Mesenchymal stem cell (in vitro differentiated cells and primary cell): ENCODE results near the gene BRCA2.

Experiments used
- DNase-seq: peaks from one replicate; pipeline ENCODE4 v3.0.0-alpha.2; 2013
- H2AFZ ChIP-seq: one replicate; pipeline ENCODE4 v1.6.1; 2013; ENCODE audit warnings: low read depth, mild to moderate bottlenecking, control low read depth, inconsistent platforms, low read length, moderate library complexity
- H2AK5ac ChIP-seq: 2 replicates; pipeline ENCODE4 v1.6.1; 2013; ENCODE audit warnings: low read length, moderate library complexity, mild to moderate bottlenecking, inconsistent platforms; ENCODE audit not compliant: severe bottlenecking
- H2BK120ac ChIP-seq: one replicate; pipeline ENCODE4 v1.6.1; 2013; ENCODE audit warnings: low read depth, mild to moderate bottlenecking, inconsistent platforms, low read length, moderate library complexity
- H2BK12ac ChIP-seq, 2 experiments: one replicate each; pipeline ENCODE4 v1.6.1; 2013; ENCODE audit warnings: inconsistent platforms in 2 of 2, low read length in 2 of 2, mild to moderate bottlenecking in 2 of 2, moderate library complexity in 2 of 2, control low read depth in 1 of 2
- H2BK15ac ChIP-seq: one replicate; pipeline ENCODE4 v1.6.1; 2013; ENCODE audit warnings: mild to moderate bottlenecking, low read depth, inconsistent platforms; ENCODE audit not compliant: poor library complexity, severe bottlenecking
- H2BK5ac ChIP-seq: 2 replicates; pipeline ENCODE4 v1.6.1; 2013; ENCODE audit warnings: low read depth, mild to moderate bottlenecking, low read length, control low read depth, inconsistent platforms; ENCODE audit not compliant: poor library complexity, severe bottlenecking
- H3K14ac ChIP-seq, 2 experiments: one replicate each; pipeline ENCODE4 v1.6.1; 2013; ENCODE audit warnings: inconsistent platforms in 2 of 2, low read length in 2 of 2, control low read depth in 1 of 2, mild to moderate bottlenecking in 1 of 2, moderate library complexity in 1 of 2
- H3K18ac ChIP-seq, 2 experiments: one replicate each; pipeline ENCODE4 v1.6.1; 2013; ENCODE audit warnings: inconsistent platforms in 2 of 2, low read length in 2 of 2, control low read depth in 1 of 2, low read depth in 1 of 2, mild to moderate bottlenecking in 1 of 2
- H3K23ac ChIP-seq, 2 experiments: one replicate each; pipeline ENCODE4 v1.6.1; 2013; ENCODE audit warnings: inconsistent platforms in 2 of 2, low read length in 2 of 2, mild to moderate bottlenecking in 2 of 2, moderate library complexity in 2 of 2, control low read depth in 1 of 2
- H3K27ac ChIP-seq: 2 replicates; pipeline ENCODE4 v1.5.1; 2013; ENCODE audit warnings: mild to moderate bottlenecking, moderate library complexity, low read length, control low read depth, inconsistent platforms; ENCODE audit not compliant: poor library complexity, severe bottlenecking
- H3K27me3 ChIP-seq, 2 experiments: 2 replicates each; pipeline versions ENCODE4 v1.6.1 to v1.7.0; 2013; ENCODE audit warnings: low read length in 2 of 2, mild to moderate bottlenecking in 2 of 2, moderate library complexity in 2 of 2, control low read depth in 1 of 2, inconsistent platforms in 1 of 2; ENCODE audit not compliant: control insufficient read depth in 1 of 2, insufficient read depth in 1 of 2
- H3K36me3 ChIP-seq, 2 experiments: 2 replicates each; pipeline versions ENCODE4 v1.6.1 to v1.7.0; 2013; ENCODE audit warnings: low read length in 2 of 2, control low read depth in 1 of 2, inconsistent platforms in 1 of 2, low read depth in 1 of 2, mild to moderate bottlenecking in 1 of 2; ENCODE audit not compliant: insufficient read depth in 2 of 2, control insufficient read depth in 1 of 2
- H3K4ac ChIP-seq, 2 experiments: one replicate each; pipeline ENCODE4 v1.6.1; 2013; ENCODE audit warnings: inconsistent platforms in 2 of 2, low read length in 2 of 2, mild to moderate bottlenecking in 2 of 2, moderate library complexity in 2 of 2, control low read depth in 1 of 2, low read depth in 1 of 2
- H3K4me1 ChIP-seq: 2 replicates; pipeline ENCODE4 v1.6.1; 2013; ENCODE audit warnings: low read depth, low read length, control low read depth; ENCODE audit not compliant: control insufficient read depth, insufficient read depth
- H3K4me2 ChIP-seq: 2 replicates; pipeline ENCODE4 v1.6.1; 2013; ENCODE audit warnings: low read length, mild to moderate bottlenecking, inconsistent platforms; ENCODE audit not compliant: poor library complexity, severe bottlenecking
- H3K4me3 ChIP-seq, 2 experiments: 2 replicates each; pipeline versions ENCODE4 v1.5.1 to v1.7.0; 2013; ENCODE audit warnings: low read length in 2 of 2, mild to moderate bottlenecking in 2 of 2, control low read depth in 1 of 2, low read depth in 1 of 2; ENCODE audit not compliant: insufficient read depth in 1 of 2
- H3K79me1 ChIP-seq: replicated peaks from 2 replicates; pipeline ENCODE4 v1.6.1; 2013; ENCODE audit warnings: mild to moderate bottlenecking, control low read depth, low read length, inconsistent platforms; ENCODE audit not compliant: poor library complexity, severe bottlenecking
- H3K9ac ChIP-seq: 2 replicates; pipeline ENCODE4 v1.7.0; 2013; ENCODE audit warnings: mild to moderate bottlenecking, low read length, moderate library complexity
- H3K9me3 ChIP-seq: 2 replicates; pipeline ENCODE4 v1.7.0; 2013; ENCODE audit warnings: mild to moderate bottlenecking, low read length; ENCODE audit not compliant: control insufficient read depth
- H4K8ac ChIP-seq: one replicate; pipeline ENCODE4 v1.6.1; 2013; ENCODE audit warnings: inconsistent platforms, mild to moderate bottlenecking, low read length, moderate library complexity
- H4K91ac ChIP-seq: one replicate; pipeline ENCODE4 v1.6.1; 2013; ENCODE audit warnings: mild to moderate bottlenecking, low read length, inconsistent platforms
- WGBS: methylation state at CpG from one replicate; pipeline ENCODE4 v1.1.7; 2013; ENCODE audit warnings: mixed read lengths; 5-methylcytosine and 5-hydroxymethylcytosine counted together

The BRCA2 gene

DNA sequence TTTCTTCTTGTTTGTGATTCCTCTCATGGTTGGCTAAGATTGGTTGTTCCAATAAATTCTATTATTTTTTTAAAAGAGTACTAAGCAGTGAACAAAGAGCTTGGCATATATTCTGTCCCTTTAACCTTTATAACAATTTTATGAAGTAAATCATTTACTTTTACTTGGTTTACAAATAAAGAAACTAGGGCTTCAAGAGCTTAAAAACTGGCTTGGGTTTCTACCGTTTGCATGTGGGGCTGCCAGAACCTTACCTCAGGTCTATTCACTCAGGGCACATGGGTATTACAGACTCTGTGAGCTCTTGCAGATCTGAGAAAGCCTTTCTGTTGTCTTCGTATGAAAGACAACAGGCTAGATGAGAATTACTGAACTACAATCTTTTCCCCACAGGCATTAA lies 99.3 kb downstream of the BRCA2 start:
- no peak overlapping the region for H4K8ac ChIP-seq
- H2BK12ac ChIP-seq, result no peak overlapping the region
- H3K79me1 ChIP-seq, result no peaks in the 10 kb centered on the region
- no peak for DNase-seq
- no peak overlapping the region for H3K14ac ChIP-seq
- no peak overlapping the region for H3K9ac ChIP-seq
- no peak overlapping the region for H2BK120ac ChIP-seq
- H3K4me2 ChIP-seq, result no peak overlapping the region
- no peak overlapping the region for H2AFZ ChIP-seq
- H3K27ac ChIP-seq, result no peak overlapping the region
- H3K9me3 ChIP-seq, result peaks cover 1% of the 10 kb centered on the region
- no peak overlapping the region for H2BK15ac ChIP-seq
- H3K27me3 ChIP-seq, result no peaks in the 10 kb centered on the region
- no peak overlapping the region for H3K23ac ChIP-seq
- no peak overlapping the region for H2AK5ac ChIP-seq
- H4K91ac ChIP-seq, result no peak overlapping the region
- WGBS, result 100% methylated on average over 1 of the region's 2 CpGs
- no peak overlapping the region for H3K4ac ChIP-seq
- H3K18ac ChIP-seq, result no peak overlapping the region
- no peak overlapping the region for H2BK5ac ChIP-seq
- peaks cover 0 to under 1% of the 10 kb centered on the region in 2 experiments for H3K36me3 ChIP-seq
- no peak overlapping the region for H3K4me3 ChIP-seq
- peaks cover 3% of the 10 kb centered on the region for H3K4me1 ChIP-seq

DNA sequence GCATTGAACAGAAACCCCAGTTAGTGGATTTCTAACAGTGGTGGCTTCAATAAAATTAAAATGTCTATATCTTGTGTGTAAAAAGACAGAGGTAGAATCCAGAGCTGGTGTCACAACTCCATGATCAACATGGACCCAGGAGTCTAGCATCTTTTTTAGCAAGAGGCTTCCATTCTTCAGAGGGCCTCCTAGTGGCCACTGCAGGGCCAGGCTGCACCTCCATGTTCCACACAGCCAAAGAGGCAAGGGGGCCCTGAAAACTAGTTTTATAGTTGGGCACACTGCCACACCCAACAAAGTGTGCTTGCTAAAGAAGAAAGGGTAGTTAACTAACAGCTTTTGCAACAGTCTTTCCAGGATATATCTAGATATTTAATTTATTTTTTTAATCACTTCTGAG lies 99.7 kb downstream of the BRCA2 start:
- Histone ChIP-seq H3K14ac (no peak overlapping the region), H3K4me2 (no peak overlapping the region), H3K9me3 (peaks cover 6% of the 10 kb centered on the region), H3K23ac (no peak overlapping the region), H2BK5ac (no peak overlapping the region), H3K9ac (no peak overlapping the region), H2AK5ac (no peak overlapping the region), H3K79me1 (no peaks in the 10 kb centered on the region), H3K27me3 (no peaks in the 10 kb centered on the region), H3K4me1 (peaks cover 2% of the 10 kb centered on the region), H3K4ac (no peak overlapping the region), H3K4me3 (no peak overlapping the region), H2BK12ac (no peak overlapping the region), H4K91ac (no peak overlapping the region), H3K18ac (no peak overlapping the region), H3K27ac (no peak overlapping the region), H2AFZ (no peak overlapping the region), H2BK15ac (no peak overlapping the region), H2BK120ac (no peak overlapping the region), H3K36me3 (peaks cover 3 to 5% of the 10 kb centered on the region in 2 experiments), H4K8ac (no peak overlapping the region)
- peak; percentile 9 for DNase-seq

DNA sequence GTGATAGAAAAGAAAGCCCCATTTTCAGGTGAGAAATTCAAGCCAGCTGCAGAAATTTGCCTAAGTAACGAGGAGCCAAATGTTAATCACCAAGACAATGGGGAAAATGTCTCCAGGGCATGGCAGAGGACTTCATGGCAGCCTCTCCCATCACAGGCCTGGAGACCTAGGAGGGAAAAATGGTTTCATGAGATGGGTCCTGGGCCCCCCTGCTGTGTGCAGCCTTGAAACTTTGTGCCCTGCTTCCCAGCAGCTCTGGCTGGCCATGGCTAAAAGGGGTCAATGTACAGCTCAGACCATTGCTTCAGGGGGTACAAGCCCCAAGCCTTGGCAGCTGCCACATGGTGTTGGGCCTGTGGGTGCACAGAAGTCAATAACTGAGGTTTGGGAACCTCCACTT lies 102.7 kb downstream of the BRCA2 start:
- Histone ChIP-seq H2BK12ac (no peak overlapping the region), H3K4me1 (no peaks in the 10 kb centered on the region), H2AFZ (no peak overlapping the region), H3K36me3 (peaks cover 3 to 13% of the 10 kb centered on the region in 2 experiments), H2BK15ac (no peak overlapping the region), H3K27ac (no peak overlapping the region), H3K4me3 (no peak overlapping the region), H4K91ac (no peak overlapping the region), H2AK5ac (no peak overlapping the region), H3K4ac (no peak overlapping the region), H2BK120ac (no peak overlapping the region), H4K8ac (no peak overlapping the region), H3K4me2 (no peak overlapping the region), H3K9me3 (peaks cover 9% of the 10 kb centered on the region), H3K18ac (no peak overlapping the region), H3K9ac (no peak overlapping the region), H3K27me3 (no peaks in the 10 kb centered on the region), H3K14ac (no peak overlapping the region), H2BK5ac (no peak overlapping the region), H3K79me1 (no peaks in the 10 kb centered on the region), H3K23ac (no peak overlapping the region)
- DNase-seq, result no peak
- WGBS, result 86% methylated on average over 1 of the region's 1 CpG

DNA sequence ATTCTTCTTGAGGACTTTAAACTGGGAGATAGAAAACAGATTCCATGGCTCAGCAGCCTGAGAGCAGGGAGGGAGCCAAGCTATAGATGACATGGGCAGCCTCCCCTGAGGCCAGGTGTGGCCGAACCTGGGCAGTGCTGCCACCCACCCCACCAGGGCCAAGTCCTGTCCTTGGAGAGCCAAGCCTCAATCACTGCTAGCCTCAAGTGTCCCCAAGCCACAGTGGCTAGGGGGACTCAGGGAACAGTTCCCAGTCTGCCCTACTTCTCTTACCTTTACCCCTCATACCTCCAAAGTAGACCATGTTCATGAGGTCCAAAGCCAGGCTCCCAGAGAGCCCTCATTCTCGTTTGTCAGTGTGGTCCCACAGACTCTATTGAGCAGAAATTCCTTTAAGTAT lies 104.6 kb downstream of the BRCA2 start:
- no peak overlapping the region for H3K14ac ChIP-seq
- H3K23ac ChIP-seq, result no peak overlapping the region
- H3K27ac ChIP-seq, result no peak overlapping the region
- no peak overlapping the region for H2AFZ ChIP-seq
- no peak overlapping the region for H3K4ac ChIP-seq
- H2AK5ac ChIP-seq, result no peak overlapping the region
- H4K8ac ChIP-seq, result no peak overlapping the region
- peaks cover 9% of the 10 kb centered on the region for H3K9me3 ChIP-seq
- peaks cover 7 to 24% of the 10 kb centered on the region in 2 experiments for H3K36me3 ChIP-seq
- no peak overlapping the region for H3K4me3 ChIP-seq
- H2BK15ac ChIP-seq, result no peak overlapping the region
- no peaks in the 10 kb centered on the region for H3K4me1 ChIP-seq
- no peaks in the 10 kb centered on the region for H3K79me1 ChIP-seq
- H3K27me3 ChIP-seq, result no peaks in the 10 kb centered on the region
- peak overlapping the region in 1 of 2 experiments; percentile 32 for H2BK12ac ChIP-seq
- H3K9ac ChIP-seq, result no peak overlapping the region
- H3K4me2 ChIP-seq, result no peak overlapping the region
- WGBS, result 85% methylated on average over 2 of the region's 2 CpGs
- H2BK120ac ChIP-seq, result no peak overlapping the region
- DNase-seq, result no peak
- H2BK5ac ChIP-seq, result no peak overlapping the region
- H4K91ac ChIP-seq, result no peak overlapping the region
- H3K18ac ChIP-seq, result no peak overlapping the region
